NT2/D1 (cell line): ENCODE results near the gene SORBS1.

ENCODE experiments used
- SUZ12 ChIP-seq: IDR thresholded peaks from 2 replicates; pipeline ENCODE4 v1.6.1; 2011; ENCODE audit not compliant: insufficient read length, insufficient read depth; ENCODE audit errors: extremely low read depth
- YY1 ChIP-seq: IDR thresholded peaks from 2 replicates; pipeline ENCODE4 v1.6.1; 2011; ENCODE audit not compliant: insufficient read length, insufficient read depth

DNA sequence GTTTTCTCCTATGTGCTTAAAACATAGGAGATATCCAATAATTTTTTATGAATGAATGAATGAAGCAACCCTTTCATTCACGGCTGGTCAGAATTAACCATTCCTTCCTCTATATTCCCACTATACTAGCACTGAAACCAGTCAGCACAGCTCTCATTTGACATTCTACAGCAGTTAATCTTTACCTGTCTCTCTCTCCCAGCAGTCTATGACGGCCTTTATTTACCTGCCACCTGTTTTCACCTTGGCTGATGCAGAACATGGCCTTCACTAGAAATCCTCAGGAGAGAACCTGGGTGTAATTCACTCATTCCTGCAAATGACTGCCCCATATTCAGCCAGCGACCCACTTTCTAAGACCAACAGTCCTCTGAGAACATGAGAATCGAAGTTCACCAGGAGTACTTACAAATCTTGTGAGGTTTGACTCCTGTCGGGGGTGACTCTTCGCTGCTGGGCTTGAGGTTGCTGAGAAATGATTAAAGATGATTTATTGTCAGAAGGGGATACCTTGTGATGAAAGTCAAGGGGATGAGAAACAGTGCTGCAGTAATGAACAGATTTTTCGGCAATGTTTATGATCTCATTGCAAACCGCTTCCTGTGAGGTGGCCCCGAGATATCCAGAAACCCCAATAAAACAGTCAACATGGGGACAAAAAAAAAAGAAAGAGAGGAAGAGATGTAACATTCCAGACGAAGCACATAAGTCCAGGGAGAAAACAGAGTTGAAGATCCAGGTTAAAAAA lies 239.4 kb downstream of the SORBS1 start:
- TF ChIP-seq YY1 (no peak), SUZ12 (no peak)
